B cell (primary cell): ENCODE measurements around the gene CDKN2AIPNL. TPM values are rescaled to one million over a fixed set of nuclear protein-coding genes. Genes with fewer than 3 reads are reported as not detected.
A peak's percentile ranks its signal among the peaks of the same experiment; 100 is the strongest.

Experiments
- ATAC-seq: fragments of 200-7000 bp; cut with Tn5 transposase; one replicate; pipeline ENCODE4 v1.10.0; 2021; ENCODE audit warnings: low read depth, mild to moderate bottlenecking, moderate number of reproducible peaks, moderate library complexity
- CTCF ChIA-PET: fragments of 350-600 bp; sonication (Branson Sonifier 250); formaldehyde crosslinking; loops from one replicate; lab custom pipeline; 2021; ENCODE audit warnings: antibody characterized with exemption, inconsistent platforms; lab: Charles Lee
- POLR2A ChIA-PET: fragments of 350-600 bp; sonication (Branson Sonifier 250); formaldehyde crosslinking; loops from one replicate; lab custom pipeline; 2021; ENCODE audit warnings: antibody characterized with exemption; lab: Charles Lee
- DNase-seq: peaks from one replicate; pipeline ENCODE4 v3.0.0; 2013
- H2AFZ ChIP-seq: 2 replicates; pipeline ENCODE4 v1.6.1; 2012; ENCODE audit warnings: mild to moderate bottlenecking, low read depth, low read length; ENCODE audit not compliant: insufficient read depth, poor library complexity, severe bottlenecking
- H3K27ac ChIP-seq, 2 donors: 1 replicate in 1 of 2; 2 replicates in 1 of 2; pipeline ENCODE4 v1.5.1; 2012 to 2013; ENCODE audit warnings: low read length in 2 of 2, mild to moderate bottlenecking in 2 of 2, moderate library complexity in 1 of 2
- H3K27me3 ChIP-seq, 4 experiments: fragments of 200-600 bp in 1 of 4; sonication (generic) in 1 of 4; replicated peaks in 1 of 4; 1 replicate in 2 of 4; 2 replicates in 2 of 4; pipeline versions ENCODE4 v1.6.1 to v1.7.0; 2013 to 2016; ENCODE audit warnings: low read length in 3 of 4, mild to moderate bottlenecking in 2 of 4, mixed read lengths in 1 of 4, moderate library complexity in 1 of 4; ENCODE audit not compliant: insufficient read depth in 4 of 4, control insufficient read depth in 3 of 4; ENCODE audit errors: control extremely low read depth in 1 of 4
- H3K36me3 ChIP-seq, 2 experiments: replicated peaks in 1 of 2; 1 replicate in 1 of 2; 2 replicates in 1 of 2; pipeline versions ENCODE4 v1.6.1 to v1.7.1; 2013; ENCODE audit warnings: low read length in 1 of 2; ENCODE audit not compliant: insufficient read depth in 2 of 2, control insufficient read depth in 1 of 2; ENCODE audit errors: control extremely low read depth in 1 of 2, extremely low read depth in 1 of 2
- H3K4me1 ChIP-seq, 2 donors: fragments of 200-600 bp in 1 of 2; sonication (generic) in 1 of 2; 1 replicate in 1 of 2; 2 replicates in 1 of 2; pipeline versions ENCODE4 v1.5.1 to v1.6.1; 2013 to 2017; ENCODE audit warnings: low read length in 2 of 2; ENCODE audit not compliant: control insufficient read depth in 2 of 2, insufficient read depth in 2 of 2
- H3K4me2 ChIP-seq: replicated peaks from 2 replicates; pipeline ENCODE3; 2012; ENCODE audit warnings: mild to moderate bottlenecking, low read depth, low read length; ENCODE audit not compliant: poor library complexity, severe bottlenecking
- H3K4me3 ChIP-seq, 5 experiments: fragments of 200-600 bp in 1 of 5; sonication (generic) in 1 of 5; 1 replicate in 3 of 5; 2 replicates in 2 of 5; pipeline versions ENCODE4 v1.5.1 to v1.7.0; 2011 to 2016; ENCODE audit warnings: low read length in 4 of 5, mild to moderate bottlenecking in 4 of 5, low read depth in 2 of 5, control low read depth in 1 of 5, moderate library complexity in 1 of 5; ENCODE audit not compliant: insufficient read depth in 1 of 5; ENCODE audit errors: control extremely low read depth in 1 of 5, extremely low read depth in 1 of 5
- H3K79me2 ChIP-seq: fragments of 200-600 bp; sonication (generic); one replicate; pipeline ENCODE4 v1.6.0; 2016; ENCODE audit warnings: low read length; ENCODE audit not compliant: control insufficient read depth, insufficient read depth
- H3K9ac ChIP-seq: fragments of 200-600 bp; sonication (generic); 2 replicates; pipeline ENCODE4 v1.6.1; 2017; ENCODE audit warnings: mild to moderate bottlenecking, low read length, moderate library complexity
- H3K9me3 ChIP-seq, 3 donors: one replicate each; pipeline versions ENCODE4 v1.6.1 to v1.7.1; 2013; ENCODE audit warnings: low read length in 2 of 3; ENCODE audit not compliant: control insufficient read depth in 2 of 3, insufficient read depth in 1 of 3; ENCODE audit errors: control extremely low read depth in 1 of 3
- H4K20me1 ChIP-seq: 2 replicates; pipeline ENCODE4 v1.6.0; 2012; ENCODE audit warnings: mild to moderate bottlenecking, low read length; ENCODE audit not compliant: insufficient read depth, control insufficient read depth, poor library complexity, severe bottlenecking
- H3K27ac Mint-ChIP-seq: one replicate; pipeline ENCODE4 v1.8.0; 2021; ENCODE audit warnings: mixed read lengths
- H3K27me3 Mint-ChIP-seq: one replicate; pipeline ENCODE4 v1.8.0; 2021; ENCODE audit warnings: mixed read lengths
- H3K4me1 Mint-ChIP-seq: one replicate; pipeline ENCODE4 v1.8.0; 2021; ENCODE audit warnings: mixed read lengths
- H3K4me3 Mint-ChIP-seq: one replicate; pipeline ENCODE4 v1.8.0; 2021; ENCODE audit warnings: mixed read lengths
- H3K9me3 Mint-ChIP-seq: one replicate; pipeline ENCODE4 v1.8.0; 2022; ENCODE audit warnings: mixed read lengths; ENCODE audit not compliant: insufficient read depth
- CTCF ChIP-seq: fragments of 200-600 bp; IDR thresholded peaks from one replicate; pipeline ENCODE4 v1.8.0; 2022; ENCODE audit warnings: antibody characterized with exemption, mild to moderate bottlenecking
- EZH2 ChIP-seq: IDR thresholded peaks from 2 replicates; pipeline ENCODE4 v1.6.1; 2012; ENCODE audit warnings: borderline replicate concordance, low read depth, mild to moderate bottlenecking, moderate library complexity, low read length; ENCODE audit not compliant: insufficient read depth, poor library complexity, severe bottlenecking
- WGBS: methylation state at CpG from one replicate; pipeline ENCODE4 v1.1.5; 2013; ENCODE audit warnings: missing lambda C conversion rate; ENCODE audit not compliant: insufficient coverage; 5-methylcytosine and 5-hydroxymethylcytosine counted together
- intact Hi-C: fragments of 100-400 bp; cut with micrococcal nuclease; formaldehyde crosslinking; loops from one replicate; pipeline ENCODE4 v1.10.0; 2022
- polyA minus RNA-seq: library from RNA; depleted of rRNA, polyadenylated mRNA; stranded (reverse); fragments of >200 nt; gene quantifications from 2 replicates; pipeline ENCODE4 v1.2.3, GENCODE V29; 2012
- polyA plus RNA-seq: library from polyadenylated mRNA; depleted of rRNA; stranded (reverse); fragments of >200 nt; gene quantifications from 2 replicates; pipeline ENCODE4 v1.2.3, GENCODE V29; 2012
- total RNA-seq, 2 donors: library from RNA; stranded (reverse); fragments of 120-200 nt in 1 of 2; gene quantifications; 1 replicate in 1 of 2; 2 replicates in 1 of 2; pipeline versions ENCODE4 v1.2.3 to v1.2.4, GENCODE V29; 2013 to 2022

Gene CDKN2AIPNL
- total RNA-seq (15.8 and 17.2 TPM in 2 replicates), polyA plus RNA-seq (8.0 and 11.2 TPM in 2 replicates), polyA minus RNA-seq (7.5 and 13.3 TPM in 2 replicates)
- total RNA-seq (2013) = 25.8 TPM

DNA sequence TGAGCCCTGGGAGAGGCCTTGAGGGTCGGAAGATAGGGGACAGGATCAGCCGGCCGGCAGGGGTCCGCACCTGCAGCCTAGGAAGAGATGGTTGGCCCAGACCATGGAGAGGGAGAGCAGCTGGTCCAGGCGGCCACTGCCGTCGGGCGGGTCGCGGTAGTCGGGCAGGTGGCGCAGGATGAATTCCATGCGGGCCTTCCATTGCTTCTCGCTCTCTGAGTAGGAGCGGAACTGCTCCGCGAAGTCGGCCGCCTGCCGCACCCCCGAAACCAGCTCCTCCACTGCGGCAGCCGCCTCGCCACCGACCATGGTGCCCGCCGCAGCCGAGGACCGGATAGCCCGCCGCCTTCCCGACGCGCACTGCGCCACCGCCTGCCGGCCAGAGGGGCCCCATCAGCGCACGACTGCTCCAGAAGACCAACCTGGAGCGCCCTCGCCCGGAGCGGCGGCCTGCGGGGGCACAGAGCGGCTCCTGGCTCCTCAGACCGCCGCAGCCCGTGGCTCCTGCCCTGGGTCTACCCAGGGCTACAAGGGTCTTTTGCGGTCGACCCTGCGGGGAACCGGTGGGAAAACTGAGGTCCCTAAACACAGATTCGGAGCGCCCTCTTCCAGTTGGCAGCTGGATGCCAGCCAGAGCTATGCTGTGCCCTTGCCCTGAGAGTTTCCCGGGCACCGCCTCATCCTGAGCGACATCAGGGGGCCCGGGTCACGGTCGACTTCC lies at the start of gene CDKN2AIPNL:
Gene CDKN2AIPNL (minus strand): TSS at position 336 of the 721 bp plus-strand sequence. CDS start 27 bp downstream, at position 309.
- Histone ChIP-seq H4K20me1 (no peaks in the 10 kb centered on the region), H3K9ac (peak within 1 kb of the TSS; percentile 82), H3K4me3 (peak within 1 kb of the TSS; percentile 6 to 99 (median 87)), H3K79me2 (peaks cover 32% of the 10 kb centered on the region), H3K27ac (peak within 1 kb of the TSS; percentile 64 to 68), H3K36me3 (peaks cover 0 to 10% of the 10 kb centered on the region in 2 experiments), H3K27me3 (no peaks in the 10 kb centered on the region), H3K9me3 (no peaks in the 10 kb centered on the region), H2AFZ (peak within 1 kb of the TSS; percentile 89), H3K4me1 (peaks cover 15 to 19% of the 10 kb centered on the region in 2 donors), H3K4me2 (peak within 1 kb of the TSS; percentile 76)
- peak; percentile 92 for DNase-seq
- POLR2A ChIA-PET = interaction anchor here (0.6 to 3.7 kb wide), 9 partner anchors 25 to 176 kb away, joined by 3 to 50 read pairs (median 5); partner anchors contain the start of genes JADE2 and UBE2B
- Mint-ChIP-seq H3K4me3 (peak within 1 kb of the TSS; percentile 94), H3K4me1 (peaks cover 39% of the 10 kb centered on the region), H3K27me3 (no peaks in the 10 kb centered on the region), H3K9me3 (no peaks in the 10 kb centered on the region), H3K27ac (peak within 1 kb of the TSS; percentile 93)
- TF ChIP-seq CTCF = peak; percentile 83
- no peak for TF ChIP-seq EZH2
- intact Hi-C loops = loop anchor here (1.0 to 5.0 kb wide), 7 partner anchors 25 to 166 kb away; partner anchors contain the start of gene UBE2B
- under 1% methylated on average over 61 of the region's 61 CpGs for WGBS
- peak; percentile 100 for ATAC-seq
- CTCF ChIA-PET = interaction anchor here (0.7 to 4.8 kb wide), 32 partner anchors 15 to 187 kb away, joined by 3 to 56 read pairs (median 5); partner anchors contain the start of genes CDKL3, JADE2, PPP2CA and UBE2B

- Histone ChIP-seq H2AFZ (no peak overlapping the region), H3K4me3 (no peak overlapping the region), H3K4me2 (no peak overlapping the region), H3K9ac (no peak overlapping the region), H3K27me3 (no peaks in the 10 kb centered on the region), H3K36me3 (no peaks in the 10 kb centered on the region), H3K9me3 (peaks cover 0 to 6% (median 0%) of the 10 kb centered on the region in 3 donors), H4K20me1 (no peaks in the 10 kb centered on the region), H3K4me1 (peaks cover 19 to 22% of the 10 kb centered on the region in 2 donors), H3K27ac (no peak overlapping the region), H3K79me2 (no peaks in the 10 kb centered on the region)
- no peaks in the 10 kb centered on the region for H3K27me3 Mint-ChIP-seq
- no peak for DNase-seq
- intact Hi-C loops = no loop called here
- CTCF ChIA-PET = interaction anchor here (1.9 kb wide), 1 partner anchor 15 kb away, joined by 4 read pairs; no protein-coding TSS in a partner anchor
- WGBS = 84% methylated on average over 7 of the region's 8 CpGs
- POLR2A ChIA-PET = no interaction called here
- H3K9me3 Mint-ChIP-seq = no peaks in the 10 kb centered on the region
- ATAC-seq = no peak
- peaks cover 26% of the 10 kb centered on the region for H3K4me1 Mint-ChIP-seq
- H3K4me3 Mint-ChIP-seq = no peak overlapping the region
- TF ChIP-seq CTCF = no peak
- no peak for TF ChIP-seq EZH2
- H3K27ac Mint-ChIP-seq = no peak overlapping the region
These were observed 48.9 kb upstream of the CDKN2AIPNL start for GRCh38 chr5:134460551-134460950.
